GM12873 (cell line): Measurements from ENCODE around the gene BTBD7.

Experiments
- TF ChIP-seq, protein P1 (sequence below): IDR thresholded peaks from 2 replicates; pipeline ENCODE4 v1.5.1; 2012; ENCODE audit warnings: low read depth, mild to moderate bottlenecking, moderate library complexity, low read length, control low read depth; ENCODE audit not compliant: insufficient read depth; ENCODE audit errors: missing control alignments

BTBD7 gene

DNA sequence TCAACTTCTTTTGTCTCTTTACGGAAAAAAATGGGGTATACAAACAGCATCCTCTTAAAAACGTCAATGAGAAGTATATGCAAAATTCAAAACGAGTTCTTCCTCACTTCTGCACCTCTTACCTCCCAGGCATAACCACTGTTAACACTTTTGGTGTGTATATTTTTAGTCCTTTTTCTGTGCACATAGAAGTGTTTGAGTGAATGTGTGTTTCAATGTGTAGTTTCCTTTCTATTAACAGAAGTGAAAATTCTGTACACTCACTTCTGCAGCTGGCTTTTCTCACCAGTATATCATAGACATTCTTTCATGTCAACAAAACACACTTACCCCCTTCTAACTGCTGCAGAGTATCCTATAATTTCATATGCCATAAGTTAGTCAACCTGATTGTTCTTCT is 120.4 kb downstream of the BTBD7 start:
- TF ChIP-seq, protein P1, sequence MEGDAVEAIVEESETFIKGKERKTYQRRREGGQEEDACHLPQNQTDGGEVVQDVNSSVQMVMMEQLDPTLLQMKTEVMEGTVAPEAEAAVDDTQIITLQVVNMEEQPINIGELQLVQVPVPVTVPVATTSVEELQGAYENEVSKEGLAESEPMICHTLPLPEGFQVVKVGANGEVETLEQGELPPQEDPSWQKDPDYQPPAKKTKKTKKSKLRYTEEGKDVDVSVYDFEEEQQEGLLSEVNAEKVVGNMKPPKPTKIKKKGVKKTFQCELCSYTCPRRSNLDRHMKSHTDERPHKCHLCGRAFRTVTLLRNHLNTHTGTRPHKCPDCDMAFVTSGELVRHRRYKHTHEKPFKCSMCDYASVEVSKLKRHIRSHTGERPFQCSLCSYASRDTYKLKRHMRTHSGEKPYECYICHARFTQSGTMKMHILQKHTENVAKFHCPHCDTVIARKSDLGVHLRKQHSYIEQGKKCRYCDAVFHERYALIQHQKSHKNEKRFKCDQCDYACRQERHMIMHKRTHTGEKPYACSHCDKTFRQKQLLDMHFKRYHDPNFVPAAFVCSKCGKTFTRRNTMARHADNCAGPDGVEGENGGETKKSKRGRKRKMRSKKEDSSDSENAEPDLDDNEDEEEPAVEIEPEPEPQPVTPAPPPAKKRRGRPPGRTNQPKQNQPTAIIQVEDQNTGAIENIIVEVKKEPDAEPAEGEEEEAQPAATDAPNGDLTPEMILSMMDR = no peak

DNA sequence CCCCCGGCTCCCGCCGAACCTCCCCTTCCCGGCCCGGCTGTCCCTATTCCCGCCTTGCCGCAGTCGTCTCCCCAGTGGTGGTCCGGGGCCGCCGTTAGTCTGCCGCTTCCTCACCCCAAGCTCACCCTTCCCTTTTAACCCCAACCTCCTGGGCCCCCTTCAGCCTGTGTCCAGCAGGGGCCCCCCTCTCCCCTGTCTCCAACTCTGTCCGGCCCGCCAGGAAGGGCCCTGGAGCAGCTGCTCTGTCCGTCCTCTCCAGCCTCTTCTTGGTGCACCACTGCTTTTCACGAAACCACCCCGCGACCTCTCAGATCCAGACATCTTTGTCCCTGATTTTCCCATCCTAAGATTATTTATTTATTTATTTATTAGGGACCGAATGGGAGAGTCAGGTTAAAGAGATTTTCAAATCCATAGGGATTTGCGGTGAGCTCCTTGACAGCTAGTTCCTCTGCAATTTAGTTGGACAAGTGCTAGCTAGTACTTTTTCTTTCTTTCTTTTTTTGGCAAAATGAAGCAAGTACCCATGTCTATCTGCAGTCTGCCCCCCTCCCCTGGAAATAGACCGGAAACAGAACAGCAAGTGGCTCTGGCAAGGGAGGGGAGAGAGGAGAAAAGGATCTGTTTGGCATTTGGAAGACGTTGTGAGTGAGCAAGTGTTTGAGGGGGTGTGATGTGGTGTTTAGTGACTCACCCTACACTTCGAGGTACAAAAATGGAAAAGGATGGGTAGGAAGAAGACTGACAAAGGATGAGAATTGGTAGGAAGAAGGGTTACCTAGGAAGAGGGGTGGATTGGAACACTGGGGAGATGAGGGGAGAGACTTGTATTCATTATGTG is 125.1 kb downstream of the BTBD7 start:
- TF ChIP-seq, protein P1 = peak; percentile 44

DNA sequence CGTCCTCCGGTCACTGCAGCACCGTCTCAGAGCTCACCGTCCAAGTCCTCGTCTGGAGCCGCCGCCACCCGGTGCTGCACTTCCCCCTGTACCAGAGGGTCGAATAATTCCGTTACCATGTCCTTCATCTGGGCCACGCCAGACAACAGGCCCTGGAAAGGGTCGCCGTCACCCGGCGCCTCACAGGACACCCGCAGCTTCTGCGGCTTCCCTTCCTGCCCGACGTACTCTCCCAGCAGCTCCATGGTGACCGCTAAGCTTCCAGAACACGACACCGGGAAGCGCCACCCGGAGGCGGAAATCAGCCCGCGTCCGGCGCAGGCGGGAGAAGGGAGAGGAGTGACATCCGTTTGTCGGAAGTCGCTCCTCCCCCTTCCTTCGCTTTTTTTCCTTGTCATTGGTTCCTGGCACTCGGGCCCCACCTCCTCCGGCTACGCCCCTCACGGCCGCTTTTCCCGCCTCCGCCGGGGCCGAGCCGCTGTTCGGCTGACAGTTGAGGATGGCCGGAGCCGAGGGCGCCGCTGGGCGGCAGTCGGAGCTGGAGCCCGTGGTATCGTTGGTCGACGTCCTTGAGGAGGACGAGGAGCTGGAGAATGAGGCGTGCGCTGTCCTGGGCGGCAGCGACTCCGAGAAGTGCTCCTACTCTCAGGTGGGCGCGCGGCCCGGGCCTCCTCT is 125.9 kb downstream of the BTBD7 start, which contains the start of the genes GON7 and UBR7:
Gene GON7, minus strand, starts transcription at position 273 of the 675 bp plus-strand sequence. Its CDS starts 28 bp downstream, at position 245.
Gene UBR7, plus strand, starts transcription at position 464 of the 675 bp plus-strand sequence. Its CDS starts 36 bp downstream, at position 500.
- TF ChIP-seq, protein P1 = peak; percentile 34

DNA sequence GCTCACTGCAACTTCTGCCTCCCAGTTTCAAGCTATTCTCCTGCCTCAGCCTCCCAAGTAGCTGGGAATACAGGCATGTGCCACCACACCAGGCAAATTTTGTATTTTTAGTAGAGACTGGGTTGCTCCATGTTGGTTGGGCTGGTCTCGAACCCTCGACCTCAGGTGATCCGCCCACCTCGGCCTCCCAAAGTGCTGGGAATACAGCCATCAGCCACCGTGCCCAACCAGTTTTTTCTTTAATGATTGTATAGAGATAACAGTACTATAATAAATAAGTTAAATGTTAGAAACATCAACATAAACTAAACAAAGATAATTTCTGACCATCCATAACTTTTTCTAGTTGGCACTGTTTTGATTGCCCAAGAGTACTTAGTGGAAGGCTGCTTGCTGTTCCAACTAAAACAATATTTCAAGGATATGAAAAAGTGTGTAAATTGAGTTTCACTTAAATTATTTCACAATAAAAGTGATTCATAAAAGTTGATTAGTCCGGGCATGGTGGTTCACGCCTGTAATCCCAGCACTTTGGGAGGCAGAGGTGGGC is 131.6 kb downstream of the BTBD7 start:
- TF ChIP-seq, protein P1 = no peak

DNA sequence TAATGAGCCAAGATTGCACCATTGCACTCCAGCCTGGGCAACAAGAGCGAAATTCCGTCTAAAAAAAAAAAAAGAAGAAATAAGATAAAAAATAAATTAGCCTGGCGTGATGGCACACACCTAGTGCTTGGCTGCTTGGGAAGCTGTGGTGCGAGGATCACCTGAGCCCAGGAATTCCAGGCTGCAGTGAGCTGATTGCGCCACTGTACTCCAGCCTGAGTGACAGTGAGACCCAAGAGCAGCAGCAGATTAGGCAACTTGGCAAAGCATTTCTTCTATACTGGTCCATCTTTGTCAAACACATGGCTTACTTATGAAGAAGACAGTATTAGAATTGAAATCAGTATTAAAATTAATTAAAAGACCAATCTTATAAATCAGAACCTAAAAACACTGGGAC is 132.3 kb downstream of the BTBD7 start:
- TF ChIP-seq, protein P1 = no peak

DNA sequence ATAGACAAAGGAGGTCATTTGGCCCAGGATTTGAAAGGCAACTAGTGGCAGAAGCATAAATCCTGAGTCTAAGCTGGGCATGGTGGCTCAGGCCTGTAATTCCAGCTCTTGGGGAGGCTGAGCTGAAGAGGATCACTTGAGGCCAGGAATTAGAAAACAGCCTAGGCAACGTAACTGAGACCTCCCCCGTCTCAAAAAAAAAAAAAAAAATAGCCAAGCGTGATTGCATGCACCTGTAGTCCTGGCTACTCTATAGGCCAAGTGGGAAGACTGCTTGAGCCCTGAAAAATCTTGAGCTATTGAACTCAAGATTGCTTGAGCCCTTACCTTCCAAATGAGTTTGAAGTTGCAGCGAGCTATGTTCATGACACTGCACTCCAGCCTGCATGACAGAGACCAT is 133.8 kb downstream of the BTBD7 start:
- TF ChIP-seq, protein P1 = no peak
